ENCODE results near the gene SBNO2. TPM values are rescaled to one million over a fixed set of nuclear protein-coding genes. Genes with fewer than 3 reads are reported as not detected.

The SBNO2 gene
- polyA plus RNA-seq, 2 donors, result 43.1 to 56.5 TPM

- H3K9me3 ChIP-seq (ENCODE audit: control insufficient read depth in 2 of 2, insufficient read depth in 1 of 2, low read depth in 1 of 2, low read length in 1 of 2), result no peaks in the 10 kb centered on the region
- no peaks in the 10 kb centered on the region for H3K27me3 ChIP-seq (ENCODE audit: control insufficient read depth in 1 of 2, insufficient read depth in 2 of 2, low read length in 2 of 2)
- H3K27ac ChIP-seq (ENCODE audit: low read depth in 2 of 2, low read length in 1 of 2), result peak overlapping the region; percentile 67 to 81
- H3K4me3 ChIP-seq (ENCODE audit: low read depth in 1 of 2, low read length in 2 of 2), result no peak overlapping the region
- H3K36me3 ChIP-seq (ENCODE audit: control insufficient read depth in 2 of 2, insufficient read depth in 2 of 2, low read length in 1 of 2), result peaks cover 13 to 70% of the 10 kb centered on the region in 2 donors
- peaks cover 6 to 37% of the 10 kb centered on the region in 2 donors for H3K4me1 ChIP-seq (ENCODE audit: control insufficient read depth in 2 of 2, insufficient read depth in 2 of 2, low read length in 1 of 2)
- WGBS, 2 donors, result 57 to 64% methylated on average over 58 to 71 of the region's 71 CpGs
Observed at GRCh38 chr19:1112268-1113029, 61.6 kb downstream of the SBNO2 start.

GRCh38 chr19:1111641-1112267 lies 62.3 kb downstream of the SBNO2 start:
- WGBS, 2 donors, result 45 to 57% methylated on average over 17 to 18 of the region's 18 CpGs
- H3K9me3 ChIP-seq (ENCODE audit: control insufficient read depth in 2 of 2, insufficient read depth in 1 of 2, low read depth in 1 of 2, low read length in 1 of 2), result no peaks in the 10 kb centered on the region
- H3K4me1 ChIP-seq (ENCODE audit: control insufficient read depth in 2 of 2, insufficient read depth in 2 of 2, low read length in 1 of 2), result peaks cover 6 to 32% of the 10 kb centered on the region in 2 donors
- H3K27me3 ChIP-seq (ENCODE audit: control insufficient read depth in 1 of 2, insufficient read depth in 2 of 2, low read length in 2 of 2), result no peaks in the 10 kb centered on the region
- peak overlapping the region; percentile 67 to 81 for H3K27ac ChIP-seq (ENCODE audit: low read depth in 2 of 2, low read length in 1 of 2)
- H3K36me3 ChIP-seq (ENCODE audit: control insufficient read depth in 2 of 2, insufficient read depth in 2 of 2, low read length in 1 of 2), result peaks cover 14 to 70% of the 10 kb centered on the region in 2 donors
- no peak overlapping the region for H3K4me3 ChIP-seq (ENCODE audit: low read depth in 1 of 2, low read length in 2 of 2)

DNA sequence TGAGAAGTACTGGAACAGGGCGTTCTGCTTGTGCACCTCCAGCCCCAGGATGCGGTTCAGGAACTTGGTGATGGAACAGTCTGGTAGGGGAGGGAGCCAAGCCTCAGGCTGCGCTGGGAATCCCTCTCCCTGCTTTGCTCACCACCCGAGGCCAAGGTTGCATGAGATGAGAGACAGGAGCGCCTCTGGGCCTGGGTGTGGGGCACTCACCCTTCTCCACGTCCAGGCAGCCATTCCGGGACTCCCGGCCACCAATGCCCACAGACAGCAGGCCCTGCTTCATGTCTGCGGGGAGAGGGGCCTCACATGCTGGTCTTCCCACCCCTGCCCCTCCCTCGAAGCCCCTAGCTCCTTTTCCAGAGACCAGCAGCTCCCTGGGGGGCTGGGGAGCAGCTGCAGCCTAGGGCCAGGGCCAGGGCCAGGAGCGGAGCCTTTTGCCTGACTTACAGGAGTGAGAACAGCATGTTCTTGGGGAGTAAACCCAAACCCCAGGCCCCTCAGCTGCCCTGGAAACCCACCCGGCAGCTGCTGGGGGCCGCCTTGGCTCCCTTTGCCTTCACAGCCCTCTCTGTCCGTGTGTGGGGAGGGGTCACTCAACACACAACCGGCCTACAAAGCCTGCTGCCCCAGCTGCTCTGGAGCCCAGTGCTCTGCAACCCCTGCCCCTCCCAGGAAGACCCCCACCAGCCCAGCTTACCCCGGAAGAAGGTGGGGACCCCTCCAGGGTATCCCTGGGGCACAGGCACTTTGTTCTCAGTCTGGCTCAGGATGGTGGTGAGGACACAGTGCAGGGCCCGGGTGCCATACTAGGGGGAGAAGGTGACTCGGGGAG lies 63.0 kb downstream of the SBNO2 start:
- WGBS, 2 donors, result 67 to 69% methylated on average over 16 to 18 of the region's 18 CpGs
- peak overlapping the region in 1 of 2 donors; percentile 81 for H3K27ac ChIP-seq (ENCODE audit: low read depth in 2 of 2, low read length in 1 of 2)
- peaks cover 6 to 38% of the 10 kb centered on the region in 2 donors for H3K4me1 ChIP-seq (ENCODE audit: control insufficient read depth in 2 of 2, insufficient read depth in 2 of 2, low read length in 1 of 2)
- no peak overlapping the region for H3K4me3 ChIP-seq (ENCODE audit: low read depth in 1 of 2, low read length in 2 of 2)
- no peaks in the 10 kb centered on the region for H3K27me3 ChIP-seq (ENCODE audit: control insufficient read depth in 1 of 2, insufficient read depth in 2 of 2, low read length in 2 of 2)
- H3K9me3 ChIP-seq (ENCODE audit: control insufficient read depth in 2 of 2, insufficient read depth in 1 of 2, low read depth in 1 of 2, low read length in 1 of 2), result no peaks in the 10 kb centered on the region
- H3K36me3 ChIP-seq (ENCODE audit: control insufficient read depth in 2 of 2, insufficient read depth in 2 of 2, low read length in 1 of 2), result peaks cover 13 to 71% of the 10 kb centered on the region in 2 donors

GRCh38 chr19:1109697-1110671 lies 64.1 kb downstream of the SBNO2 start:
- Histone ChIP-seq H3K27me3 (ENCODE audit: control insufficient read depth in 1 of 2, insufficient read depth in 2 of 2, low read length in 2 of 2) (no peaks in the 10 kb centered on the region), H3K4me3 (ENCODE audit: low read depth in 1 of 2, low read length in 2 of 2) (no peak overlapping the region), H3K4me1 (ENCODE audit: control insufficient read depth in 2 of 2, insufficient read depth in 2 of 2, low read length in 1 of 2) (peaks cover 10 to 44% of the 10 kb centered on the region in 2 donors), H3K36me3 (ENCODE audit: control insufficient read depth in 2 of 2, insufficient read depth in 2 of 2, low read length in 1 of 2) (peaks cover 10 to 66% of the 10 kb centered on the region in 2 donors), H3K9me3 (ENCODE audit: control insufficient read depth in 2 of 2, insufficient read depth in 1 of 2, low read depth in 1 of 2, low read length in 1 of 2) (no peaks in the 10 kb centered on the region), H3K27ac (ENCODE audit: low read depth in 2 of 2, low read length in 1 of 2) (no peak overlapping the region)
- whole genome bisulfite sequencing, 2 donors, result 89% methylated on average over 54 of the region's 54 CpGs

DNA sequence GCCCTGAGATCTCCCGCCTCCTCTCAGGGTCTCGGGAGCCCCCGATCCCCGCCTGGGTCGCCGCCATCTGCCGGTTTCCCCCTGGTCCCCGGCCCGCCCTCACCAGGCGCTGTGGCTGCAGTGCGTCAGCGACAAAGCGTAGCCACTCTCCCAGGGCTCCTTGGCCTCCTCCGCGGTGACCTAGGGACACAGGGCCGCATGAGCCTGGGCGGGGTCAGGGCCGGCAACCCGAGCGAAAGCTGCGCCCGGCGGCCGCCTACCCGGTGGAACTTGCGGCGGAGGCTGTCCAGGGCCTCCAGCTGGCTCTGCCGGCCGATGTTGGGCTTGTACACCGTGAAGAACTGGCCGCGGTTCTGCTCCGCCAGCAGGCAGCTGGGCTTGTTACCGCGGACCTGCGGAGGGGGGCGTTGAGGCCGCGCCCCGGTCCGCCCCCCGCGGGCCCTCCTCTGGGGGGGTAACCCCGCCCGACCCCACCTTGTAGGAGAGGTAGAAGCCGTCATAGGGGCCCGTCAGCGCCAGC lies 65.0 kb downstream of the SBNO2 start:
- Histone ChIP-seq H3K9me3 (ENCODE audit: control insufficient read depth in 2 of 2, insufficient read depth in 1 of 2, low read depth in 1 of 2, low read length in 1 of 2) (no peaks in the 10 kb centered on the region), H3K36me3 (ENCODE audit: control insufficient read depth in 2 of 2, insufficient read depth in 2 of 2, low read length in 1 of 2) (peaks cover 10 to 62% of the 10 kb centered on the region in 2 donors), H3K27ac (ENCODE audit: low read depth in 2 of 2, low read length in 1 of 2) (no peak overlapping the region), H3K27me3 (ENCODE audit: control insufficient read depth in 1 of 2, insufficient read depth in 2 of 2, low read length in 2 of 2) (no peaks in the 10 kb centered on the region), H3K4me3 (ENCODE audit: low read depth in 1 of 2, low read length in 2 of 2) (no peak overlapping the region), H3K4me1 (ENCODE audit: control insufficient read depth in 2 of 2, insufficient read depth in 2 of 2, low read length in 1 of 2) (peaks cover 11 to 43% of the 10 kb centered on the region in 2 donors)
- WGBS, 2 donors, result 65 to 79% methylated on average over 44 to 48 of the region's 48 CpGs

- H3K4me1 ChIP-seq (ENCODE audit: control insufficient read depth in 2 of 2, insufficient read depth in 2 of 2, low read length in 1 of 2), result peaks cover 11 to 36% of the 10 kb centered on the region in 2 donors
- no peak overlapping the region for H3K27ac ChIP-seq (ENCODE audit: low read depth in 2 of 2, low read length in 1 of 2)
Observed at GRCh38 chr19:1108291-1109031, 65.6 kb downstream of the SBNO2 start.

DNA sequence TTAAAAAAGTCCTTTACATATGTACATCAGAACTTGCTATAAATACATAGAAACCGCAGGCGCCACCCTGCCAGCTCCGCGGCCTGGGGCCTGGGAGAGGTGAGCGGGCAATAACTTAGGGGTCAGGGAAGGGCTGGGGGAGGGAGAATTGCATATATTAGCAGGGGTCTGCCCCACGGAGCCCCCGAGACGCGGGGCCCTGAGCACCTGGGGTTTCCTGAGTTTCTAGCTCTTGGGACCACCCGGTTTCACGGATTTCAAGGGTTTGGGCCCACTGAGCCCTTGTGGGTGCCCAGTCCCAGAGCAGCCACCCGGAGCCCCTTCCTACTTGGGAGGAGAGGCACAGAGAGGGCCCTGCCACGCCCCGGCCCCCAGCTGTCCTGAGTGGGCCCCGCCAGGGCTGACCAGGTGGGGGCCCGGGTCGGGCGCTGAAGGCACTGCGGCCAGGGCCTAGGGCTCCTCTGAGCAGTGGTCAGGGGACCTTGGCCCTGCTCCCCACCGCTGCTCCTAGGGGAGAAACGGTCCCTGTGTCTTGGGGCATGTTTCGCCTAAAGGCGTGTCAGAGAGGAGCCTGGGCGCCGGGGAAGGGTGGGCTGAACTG lies 66.3 kb downstream of the SBNO2 start:
- H3K27ac ChIP-seq (ENCODE audit: low read depth in 2 of 2, low read length in 1 of 2), result peak overlapping the region; percentile 42 to 63
- peaks cover 8 to 30% of the 10 kb centered on the region in 2 donors for H3K4me1 ChIP-seq (ENCODE audit: control insufficient read depth in 2 of 2, insufficient read depth in 2 of 2, low read length in 1 of 2)
- H3K4me3 ChIP-seq (ENCODE audit: low read depth in 1 of 2, low read length in 2 of 2), result no peak overlapping the region
- peaks cover 10 to 51% of the 10 kb centered on the region in 2 donors for H3K36me3 ChIP-seq (ENCODE audit: control insufficient read depth in 2 of 2, insufficient read depth in 2 of 2, low read length in 1 of 2)
- H3K9me3 ChIP-seq (ENCODE audit: control insufficient read depth in 2 of 2, insufficient read depth in 1 of 2, low read depth in 1 of 2, low read length in 1 of 2), result no peaks in the 10 kb centered on the region
- 76 to 85% methylated on average over 25 of the region's 25 CpGs for WGBS, 2 donors
- no peaks in the 10 kb centered on the region for H3K27me3 ChIP-seq (ENCODE audit: control insufficient read depth in 1 of 2, insufficient read depth in 2 of 2, low read length in 2 of 2)

More at GRCh38 chr19:1108291-1109031, 65.6 kb downstream of the SBNO2 start:
- Histone ChIP-seq H3K36me3 (ENCODE audit: control insufficient read depth in 2 of 2, insufficient read depth in 2 of 2, low read length in 1 of 2) (peaks cover 10 to 56% of the 10 kb centered on the region in 2 donors), H3K27me3 (ENCODE audit: control insufficient read depth in 1 of 2, insufficient read depth in 2 of 2, low read length in 2 of 2) (no peaks in the 10 kb centered on the region), H3K4me3 (ENCODE audit: low read depth in 1 of 2, low read length in 2 of 2) (no peak overlapping the region), H3K9me3 (ENCODE audit: control insufficient read depth in 2 of 2, insufficient read depth in 1 of 2, low read depth in 1 of 2, low read length in 1 of 2) (no peaks in the 10 kb centered on the region)
- WGBS, 2 donors, result 86 to 92% methylated on average over 65 to 89 of the region's 89 CpGs

Data from esophagus (tissue), 2 donors.